Measurements from ENCODE around the gene STAG1. TPM values are rescaled to one million over a fixed set of nuclear protein-coding genes. Genes with fewer than 3 reads are reported as not detected.

The STAG1 gene
- total and polyA plus RNA-seq, 2 of the 13 experiments (the other 11 are each of a cell fraction or from before 2014, with no cell fraction given): 6.2 to 25.9 TPM

- no peak for TF ChIP-seq KLF9 (CRISPR knock-in tag; IDR thresholded peaks at IDR 0.05; ENCODE audit: low read depth)
- no peak for TF ChIP-seq NFIC (IDR thresholded peaks at IDR 0.05; ENCODE audit: low read length)
- TF ChIP-seq TFDP2 (CRISPR knock-in tag; IDR thresholded peaks at IDR 0.05): no peak
- no peak for TF ChIP-seq UBTF (CRISPR knock-in tag; IDR thresholded peaks at IDR 0.05)
- TF ChIP-seq ZNF572 (CRISPR knock-in tag; IDR thresholded peaks at IDR 0.05): no peak
- no peak for TF ChIP-seq ELF1 (CRISPR knock-in tag; IDR thresholded peaks at IDR 0.05)
- no peak for TF ChIP-seq POLR2AphosphoS2 (IDR thresholded peaks at IDR 0.05; ENCODE audit: low read depth, low read length)
- TF ChIP-seq ZFP37 (CRISPR knock-in tag; IDR thresholded peaks at IDR 0.05; ENCODE audit: borderline replicate concordance): no peak
- no peak for TF ChIP-seq PRDM15 (CRISPR knock-in tag; IDR thresholded peaks at IDR 0.05)
- no peak for TF ChIP-seq CREM (IDR thresholded peaks at IDR 0.05)
- no peak for TF ChIP-seq CREM (CRISPR knock-in tag; IDR thresholded peaks at IDR 0.05)
- peak; percentile 72; the same call in 1 of the 2 replicates for TF ChIP-seq FOSL1 (CRISPR knock-in tag; IDR thresholded peaks at IDR 0.05; ENCODE audit: borderline replicate concordance)
- TF ChIP-seq REL (CRISPR knock-in tag; conservative IDR thresholded peaks at IDR 0.05): no peak
- TF ChIP-seq ZNF569 (CRISPR knock-in tag; IDR thresholded peaks at IDR 0.05; ENCODE audit: borderline replicate concordance): no peak
- no peak for TF ChIP-seq ARID2 (CRISPR knock-in tag; IDR thresholded peaks at IDR 0.05; ENCODE audit: borderline replicate concordance)
- peak; percentile 33; the same call in 1 of the 2 replicates for TF ChIP-seq JUND (CRISPR knock-in tag; IDR thresholded peaks at IDR 0.05)
- TF ChIP-seq DMTF1 (CRISPR knock-in tag; IDR thresholded peaks at IDR 0.05): no peak
- no peak for TF ChIP-seq SIX1 (CRISPR knock-in tag; IDR thresholded peaks at IDR 0.05; ENCODE audit: borderline replicate concordance)
- no peak for TF ChIP-seq BCL6 (CRISPR knock-in tag; IDR thresholded peaks at IDR 0.05)
- TF ChIP-seq ESRRA (CRISPR knock-in tag; IDR thresholded peaks at IDR 0.05; ENCODE audit: low read depth): no peak
- TF ChIP-seq YY1 (IDR thresholded peaks at IDR 0.05; ENCODE audit: insufficient read depth, insufficient replicate concordance, low read depth, low read length): no peak
Measured at GRCh38 chr3:136624894-136625815, 127.0 kb downstream of the STAG1 start (continued).

All from HepG2 (cell line).